Left lung (tissue), 10 donors: ENCODE data around the gene MIOX. TPM values are rescaled to one million over a fixed set of nuclear protein-coding genes. Genes with fewer than 3 reads are reported as not detected.
A peak's percentile ranks its signal among the peaks of the same experiment; 100 is the strongest.

ENCODE experiments used
- ATAC-seq: fragments of 200-7000 bp; cut with Tn5 transposase; one replicate; pipeline ENCODE4 v1.9.1; 2020; ENCODE audit warnings: moderate library complexity
- DNase-seq, 4 donors: peaks; one replicate each; pipeline ENCODE4 v3.0.0-alpha.2; 2013 to 2020
- H3K27ac ChIP-seq, 2 donors: fragments of 200-600 bp; sonication (generic) in 1 of 2; one replicate each; pipeline versions ENCODE4 v1.5.0 to v1.8.0; 2020 to 2021
- H3K27me3 ChIP-seq, 2 donors: fragments of 200-600 bp; sonication (generic) in 1 of 2; one replicate each; pipeline versions ENCODE4 v1.5.0 to v1.8.0; 2020 to 2021
- H3K36me3 ChIP-seq, 2 donors: fragments of 200-600 bp; sonication (generic) in 1 of 2; one replicate each; pipeline versions ENCODE4 v1.5.0 to v1.8.0; 2020 to 2021
- H3K4me1 ChIP-seq, 2 donors: fragments of 200-600 bp; one replicate each; pipeline ENCODE4 v1.8.0; 2021
- H3K4me3 ChIP-seq, 2 donors: fragments of 200-600 bp; sonication (generic) in 1 of 2; one replicate each; pipeline versions ENCODE4 v1.5.0 to v1.8.0; 2020 to 2021; ENCODE audit warnings: mild to moderate bottlenecking in 1 of 2
- H3K9me3 ChIP-seq, 2 donors: fragments of 200-600 bp; sonication (generic) in 1 of 2; one replicate each; pipeline versions ENCODE4 v1.5.0 to v1.8.0; 2020 to 2021
- CTCF ChIP-seq, 2 donors: fragments of 200-600 bp; sonication (generic) in 1 of 2; IDR thresholded peaks; one replicate each; pipeline versions ENCODE4 v1.5.0 to v1.8.0; 2021; ENCODE audit warnings: antibody characterized with exemption in 2 of 2
- intact Hi-C, 2 donors: fragments of 100-400 bp; cut with DNase I; formaldehyde crosslinking; loops; one replicate each; pipeline versions ENCODE4 v1.11.2 to v1.14.2; 2022
- polyA plus RNA-seq, 6 donors: library from polyadenylated mRNA; unstranded; fragments of 120-200 nt; gene quantifications; one replicate each; pipeline ENCODE4 v1.2.1, GENCODE V29; 2013; ENCODE audit not compliant: insufficient read length in 6 of 6
- total RNA-seq, 2 donors: library from RNA; stranded (reverse); fragmentation: NEBNext Ultra II Directional; extraction: Animal tissue kit (Norgen Biotek cat#: 25700); gene quantifications; one replicate each; pipeline ENCODE4 v1.2.1, GENCODE V29; 2021
- donor health status: DM: no; HTN: yes; CAD: no.
- donor health status: DM: no; HTN: no; CAD: no.

The MIOX gene
- total and polyA plus RNA-seq, 8 donors = 0.12 to 0.27 (median 0.15) TPM; not detected in 3

GRCh38 chr22:50465066-50465930 lies 21.4 kb upstream of the MIOX start:
- intact Hi-C loops = no loop called here
- Histone ChIP-seq H3K4me1 (peaks cover 4 to 13% of the 10 kb centered on the region in 2 donors), H3K9me3 (no peaks in the 10 kb centered on the region), H3K36me3 (peaks cover 0 to 80% of the 10 kb centered on the region in 2 donors), H3K4me3 (no peak overlapping the region), H3K27ac (no peak overlapping the region), H3K27me3 (no peaks in the 10 kb centered on the region)
- ATAC-seq (no peak), DNase-seq (peak in 1 of 4 donors; percentile 64)
- TF ChIP-seq CTCF (IDR thresholded peaks at IDR 0.05) = no peak

- H3K36me3 ChIP-seq = peaks cover 0 to 60% of the 10 kb centered on the region in 2 donors
- H3K4me3 ChIP-seq = no peak overlapping the region
- ATAC-seq (no peak), DNase-seq (peak in 1 of 4 donors; percentile 68)
- H3K27ac ChIP-seq = no peak overlapping the region
- H3K4me1 ChIP-seq = peaks cover 16 to 33% of the 10 kb centered on the region in 2 donors
- TF ChIP-seq CTCF (IDR thresholded peaks at IDR 0.05) = no peak
- H3K27me3 ChIP-seq = no peaks in the 10 kb centered on the region
- intact Hi-C loops = no loop called here
- no peaks in the 10 kb centered on the region for H3K9me3 ChIP-seq
Measured at GRCh38 chr22:50467341-50467740, 19.3 kb upstream of the MIOX start.

GRCh38 chr22:50467773-50468440 lies 18.8 kb upstream of the MIOX start:
- intact Hi-C loops = no loop called here
- H3K4me3 ChIP-seq = no peak overlapping the region
- peaks cover 21 to 39% of the 10 kb centered on the region in 2 donors for H3K4me1 ChIP-seq
- no peak overlapping the region for H3K27ac ChIP-seq
- no peaks in the 10 kb centered on the region for H3K9me3 ChIP-seq
- no peak for DNase-seq
- no peak for ATAC-seq
- H3K27me3 ChIP-seq = no peaks in the 10 kb centered on the region
- TF ChIP-seq CTCF (IDR thresholded peaks at IDR 0.05) = no peak
- peaks cover 0 to 54% of the 10 kb centered on the region in 2 donors for H3K36me3 ChIP-seq

GRCh38 chr22:50468626-50469025 lies 18.0 kb upstream of the MIOX start:
- TF ChIP-seq CTCF (IDR thresholded peaks at IDR 0.05) = no peak
- no peaks in the 10 kb centered on the region for H3K27me3 ChIP-seq
- intact Hi-C loops = no loop called here
- H3K4me1 ChIP-seq = peaks cover 28 to 46% of the 10 kb centered on the region in 2 donors
- no peak for ATAC-seq
- no peaks in the 10 kb centered on the region for H3K9me3 ChIP-seq
- H3K27ac ChIP-seq = no peak overlapping the region
- no peak overlapping the region for H3K4me3 ChIP-seq
- H3K36me3 ChIP-seq = peaks cover 0 to 47% of the 10 kb centered on the region in 2 donors
- no peak for DNase-seq
